NCI-H1092 treated with DMSO at 0.1 percent for 48 hours (cell line): ENCODE data around the gene PAGE4.

Source experiments
- DNase-seq: peaks from one replicate; lab custom pipeline; 2025; lab: John Stamatoyannopoulos, UW

PAGE4 gene

GRCh38 chrX:49829016-49829415, at the start of gene PAGE4:
PAGE4 (plus strand) TSS chrX:49829303; CDS start chrX:49830429, 1,126 bp downstream.
- no peak for DNase-seq

- DNase-seq = no peak
Measured at GRCh38 chrX:49784747-49785280, 44.3 kb upstream of the PAGE4 start.

- DNase-seq = no peak
Measured at GRCh38 chrX:49792376-49792775, 36.7 kb upstream of the PAGE4 start.

- no peak for DNase-seq
Measured at GRCh38 chrX:49793686-49794085, 35.4 kb upstream of the PAGE4 start.

GRCh38 chrX:49799828-49800227, 29.3 kb upstream of the PAGE4 start:
- no peak for DNase-seq

GRCh38 chrX:49809891-49810632, 19.0 kb upstream of the PAGE4 start:
- no peak for DNase-seq

- no peak for DNase-seq
Measured at GRCh38 chrX:49812177-49812576, 16.9 kb upstream of the PAGE4 start.

GRCh38 chrX:49816435-49816834, 12.7 kb upstream of the PAGE4 start:
- no peak for DNase-seq

GRCh38 chrX:49838374-49838773, 9.3 kb downstream of the PAGE4 start:
- DNase-seq = peak; percentile 49

GRCh38 chrX:49840679-49841078, 11.6 kb downstream of the PAGE4 start:
- DNase-seq = peak; percentile 92

GRCh38 chrX:49842621-49843020, 13.5 kb downstream of the PAGE4 start:
- DNase-seq = peak; percentile 9

- DNase-seq = peak; percentile 98
Measured at GRCh38 chrX:49844611-49845010, 15.5 kb downstream of the PAGE4 start.

GRCh38 chrX:49845701-49846403, 16.7 kb downstream of the PAGE4 start:
- DNase-seq = peak; percentile 24

GRCh38 chrX:49846522-49846921, 17.4 kb downstream of the PAGE4 start:
- DNase-seq = no peak

- no peak for DNase-seq
Measured at GRCh38 chrX:49848275-49848674, 19.2 kb downstream of the PAGE4 start.

- no peak for DNase-seq
Measured at GRCh38 chrX:49850028-49850427, 20.9 kb downstream of the PAGE4 start.

GRCh38 chrX:49853661-49854060, 24.6 kb downstream of the PAGE4 start:
- DNase-seq = no peak

GRCh38 chrX:49856819-49857218, 27.7 kb downstream of the PAGE4 start:
- no peak for DNase-seq

GRCh38 chrX:49858341-49858740, 29.2 kb downstream of the PAGE4 start:
- no peak for DNase-seq

GRCh38 chrX:49859491-49859890, 30.4 kb downstream of the PAGE4 start:
- DNase-seq = no peak

- no peak for DNase-seq
Measured at GRCh38 chrX:49860867-49861535, 31.9 kb downstream of the PAGE4 start.

GRCh38 chrX:49862093-49862492, 33.0 kb downstream of the PAGE4 start:
- peak; percentile 9 for DNase-seq

- DNase-seq = no peak
Measured at GRCh38 chrX:49868739-49869138, 39.6 kb downstream of the PAGE4 start.
